SK-N-SH (cell line): ENCODE data around the gene IL22RA1. TPM values are rescaled to one million over a fixed set of nuclear protein-coding genes. Genes with fewer than 3 reads are reported as not detected.

Source experiments
- CTCF ChIA-PET: fragments of 300-600, 350-600 bp; formaldehyde crosslinking; extraction: SDS; loops from one replicate; lab custom pipeline; 2021; lab: Yijun Ruan, JAX
- POLR2A ChIA-PET: fragments of 350-600 bp; sonication (Branson Sonifier 250); formaldehyde crosslinking; extraction: SDS; loops from one replicate; lab custom pipeline; 2020; ENCODE audit warnings: antibody characterized with exemption, inconsistent platforms; lab: Yijun Ruan, JAX
- DNase-seq: peaks from one replicate; pipeline ENCODE4 v3.0.0; 2012
- H2AFZ ChIP-seq: fragments of 200-600 bp; sonication (generic); 2 replicates; pipeline ENCODE4 v1.8.1; 2016; ENCODE audit warnings: antibody characterized with exemption, mild to moderate bottlenecking, low read depth
- H3F3A ChIP-seq: fragments of 200-600 bp; sonication (generic); replicated peaks from 2 replicates; pipeline ENCODE3; 2016; ENCODE audit warnings: antibody characterized with exemption, mild to moderate bottlenecking; ENCODE audit not compliant: insufficient read depth
- H3K27ac ChIP-seq, 2 experiments: fragments of 200-500 bp in 1 of 2; fragments of 200-600 bp in 1 of 2; sonication (Bioruptor generic) in 1 of 2; sonication (generic), shearing (Covaris generic) in 1 of 2; 2 replicates each; pipeline versions ENCODE4 v1.5.1 to v1.6.1; 2014 to 2016; ENCODE audit warnings: low read depth in 2 of 2, inconsistent platforms in 1 of 2, low read length in 1 of 2, mild to moderate bottlenecking in 1 of 2, mixed read lengths in 1 of 2
- H3K27me3 ChIP-seq: fragments of 200-600 bp; sonication (generic), shearing (Covaris generic); 2 replicates; pipeline ENCODE4 v1.6.1; 2016; ENCODE audit warnings: mixed run types; ENCODE audit not compliant: insufficient read depth
- H3K36me3 ChIP-seq, 2 experiments: fragments of 200-500 bp in 1 of 2; fragments of 200-600 bp in 1 of 2; sonication (Bioruptor generic) in 1 of 2; sonication (generic) in 1 of 2; replicated peaks in 1 of 2; 2 replicates each; pipeline versions ENCODE3 to v1.5.1; 2014 to 2016; ENCODE audit warnings: low read length in 1 of 2, mild to moderate bottlenecking in 1 of 2; ENCODE audit not compliant: insufficient read depth in 2 of 2, control insufficient read depth in 1 of 2
- H3K4me1 ChIP-seq, 2 experiments: fragments of 200-500 bp in 1 of 2; fragments of 200-600 bp in 1 of 2; sonication (Bioruptor generic) in 1 of 2; sonication (generic), shearing (Covaris generic) in 1 of 2; 2 replicates each; pipeline versions ENCODE4 v1.5.1 to v1.6.1; 2014 to 2016; ENCODE audit warnings: low read depth in 1 of 2, low read length in 1 of 2, mixed run types in 1 of 2; ENCODE audit not compliant: insufficient read depth in 2 of 2, control insufficient read depth in 1 of 2
- H3K4me2 ChIP-seq: fragments of 200-600 bp; sonication (generic), shearing (Covaris generic); 2 replicates; pipeline ENCODE4 v1.6.1; 2017; ENCODE audit warnings: mixed run types
- H3K4me3 ChIP-seq, 2 experiments: fragments of 200-500 bp in 1 of 2; fragments of 200-600 bp in 1 of 2; sonication (Bioruptor generic) in 1 of 2; sonication (generic), shearing (Covaris generic) in 1 of 2; 2 replicates each; pipeline versions ENCODE4 v1.5.1 to v1.8.1; 2014 to 2016; ENCODE audit warnings: low read depth in 2 of 2, inconsistent platforms in 1 of 2, low read length in 1 of 2, mild to moderate bottlenecking in 1 of 2, mixed read lengths in 1 of 2, moderate library complexity in 1 of 2
- H3K79me2 ChIP-seq: fragments of 200-600 bp; sonication (generic); 2 replicates; pipeline ENCODE4 v1.8.1; 2017; ENCODE audit warnings: mild to moderate bottlenecking; ENCODE audit not compliant: insufficient read depth
- H3K9ac ChIP-seq: fragments of 200-600 bp; sonication (generic); 2 replicates; pipeline ENCODE4 v1.6.1; 2017; ENCODE audit warnings: mixed run types
- H3K9me2 ChIP-seq: fragments of 200-600 bp; sonication (generic); 2 replicates; pipeline ENCODE4 v1.6.1; 2017; ENCODE audit warnings: mixed run types
- H3K9me3 ChIP-seq: fragments of 200-600 bp; sonication (generic); 2 replicates; pipeline ENCODE4 v1.6.1; 2017; ENCODE audit warnings: mixed run types, mild to moderate bottlenecking, moderate library complexity
- H4K20me1 ChIP-seq: fragments of 200-600 bp; sonication (generic); 2 replicates; pipeline ENCODE4 v1.6.1; 2017; ENCODE audit warnings: mild to moderate bottlenecking, mixed run types; ENCODE audit not compliant: insufficient read depth
- CTCF ChIP-seq: fragments of 200-600 bp; sonication (generic); IDR thresholded peaks from 2 replicates; pipeline ENCODE4 v1.6.1; 2017; ENCODE audit warnings: antibody characterized with exemption, mild to moderate bottlenecking, moderate library complexity
- ELF1 ChIP-seq: IDR thresholded peaks from 2 replicates; pipeline ENCODE4 v1.4.0; 2012
- FOSL2 ChIP-seq: IDR thresholded peaks from 2 replicates; pipeline ENCODE4 v1.4.0; 2012; ENCODE audit warnings: low read depth, mild to moderate bottlenecking, moderate library complexity, borderline replicate concordance
- GABPA ChIP-seq: IDR thresholded peaks from 2 replicates; pipeline ENCODE4 v1.4.0; 2012; ENCODE audit warnings: low read depth, mild to moderate bottlenecking
- IRF3 ChIP-seq: fragments of 150-350 bp; IDR thresholded peaks from 2 replicates; pipeline ENCODE4 v1.6.1; 2016; ENCODE audit warnings: mild to moderate bottlenecking, low read depth, low read length
- JUND ChIP-seq: IDR thresholded peaks from 2 replicates; pipeline ENCODE4 v1.4.0; 2012
- MAX ChIP-seq: IDR thresholded peaks from 2 replicates; pipeline ENCODE4 v1.4.0; 2012; ENCODE audit warnings: low read depth
- MXI1 ChIP-seq: IDR thresholded peaks from 2 replicates; pipeline ENCODE4 v1.6.1; 2012; ENCODE audit warnings: mild to moderate bottlenecking, low read depth, low read length, improper control_type of control experiment
- POLR2AphosphoS5 ChIP-seq: IDR thresholded peaks from 2 replicates; pipeline ENCODE4 v1.6.1; 2012; ENCODE audit warnings: low read depth, low read length
- RCOR1 ChIP-seq: fragments of 150-350 bp; IDR thresholded peaks from 2 replicates; pipeline ENCODE4 v1.6.1; 2017; ENCODE audit warnings: antibody characterized with exemption, low read length
- REST ChIP-seq: IDR thresholded peaks from 2 replicates; pipeline ENCODE4 v1.6.1; 2012; ENCODE audit warnings: mild to moderate bottlenecking, low read depth, low read length, moderate library complexity
- RFX5 ChIP-seq: IDR thresholded peaks from 2 replicates; pipeline ENCODE4 v1.6.1; 2012; ENCODE audit warnings: mild to moderate bottlenecking, improper control_type of control experiment, low read length
- RXRA ChIP-seq: IDR thresholded peaks from 2 replicates; pipeline ENCODE4 v1.4.0; 2012; ENCODE audit warnings: low read depth, mild to moderate bottlenecking, borderline replicate concordance
- SIN3A ChIP-seq: IDR thresholded peaks from 2 replicates; pipeline ENCODE4 v1.6.1; 2012; ENCODE audit warnings: low read depth, mild to moderate bottlenecking, low read length, moderate library complexity, borderline replicate concordance
- SMC3 ChIP-seq: IDR thresholded peaks from 2 replicates; pipeline ENCODE4 v1.6.1; 2012; ENCODE audit warnings: low read depth, low read length, improper control_type of control experiment
- TEAD4 ChIP-seq: IDR thresholded peaks from 2 replicates; pipeline ENCODE4 v1.4.0; 2012; ENCODE audit warnings: mild to moderate bottlenecking, borderline replicate concordance; ENCODE audit not compliant: insufficient read depth
- USF2 ChIP-seq: fragments of 150-350 bp; IDR thresholded peaks from 2 replicates; pipeline ENCODE4 v1.6.1; 2017; ENCODE audit warnings: antibody characterized with exemption, low read length, low read depth, borderline replicate concordance
- YY1 ChIP-seq: IDR thresholded peaks from 2 replicates; pipeline ENCODE4 v1.4.0; 2012; ENCODE audit warnings: low read depth, mild to moderate bottlenecking
- WGBS: methylation state at CpG from one replicate; pipeline ENCODE4 v1.1.6; 2017; ENCODE audit warnings: low lambda C conversion rate; 5-methylcytosine and 5-hydroxymethylcytosine counted together
- polyA plus RNA-seq, 3 experiments: library from polyadenylated mRNA; depleted of rRNA; stranded (reverse); fragments of >200 nt; gene quantifications; 2 replicates each; pipeline ENCODE4 v1.2.3, GENCODE V29; 2012

IL22RA1 gene
- polyA plus RNA-seq, 1 of the 3 experiments (the other 2 are of a cell fraction), result 0.03 TPM

GRCh38 chr1:24189528-24189927, 46.6 kb upstream of the IL22RA1 start:
- Histone ChIP-seq H2AFZ (no peak overlapping the region), H3K4me1 (peaks cover 0 to 5% of the 10 kb centered on the region in 2 experiments; a peak in 1 of 4 replicates), H3F3A (no peaks in the 10 kb centered on the region), H3K27me3 (peaks cover 4% of the 10 kb centered on the region; the same call in 1 of the 2 replicates), H3K9me3 (no peaks in the 10 kb centered on the region), H3K9ac (no peak overlapping the region), H3K4me3 (no peak overlapping the region), H3K9me2 (no peaks in the 10 kb centered on the region), H3K79me2 (no peaks in the 10 kb centered on the region), H4K20me1 (no peaks in the 10 kb centered on the region), H3K36me3 (no peaks in the 10 kb centered on the region), H3K4me2 (no peak overlapping the region), H3K27ac (no peak overlapping the region)
- TF ChIP-seq RXRA (no peak), RCOR1 (no peak), GABPA (no peak), REST (no peak), YY1 (no peak), USF2 (no peak), CTCF (no peak), POLR2AphosphoS5 (no peak), MXI1 (no peak), RFX5 (no peak), TEAD4 (no peak), ELF1 (no peak), JUND (no peak), MAX (no peak), FOSL2 (no peak), SIN3A (no peak), IRF3 (no peak), SMC3 (no peak)
- ChIA-PET POLR2A (no interaction called here), CTCF (interaction anchor here (1.0 to 8.3 kb wide), 7 partner anchors 9 to 284 kb away, joined by 3 to 80 read pairs (median 5); no protein-coding TSS in a partner anchor)
- no peak for DNase-seq
- 86% methylated on average over 7 of the region's 7 CpGs for WGBS
